ENCODE measurements around the gene C11orf54. TPM values are rescaled to one million over a fixed set of nuclear protein-coding genes. Genes with fewer than 3 reads are reported as not detected.

The C11orf54 gene
- polyA plus RNA-seq, 3 donors, result 8.3 to 23.6 (median 14.1) TPM

GRCh38 chr11:93736129-93736528, 5.3 kb upstream of the C11orf54 start:
- no peak overlapping the region for H3K4me2 ChIP-seq (replicated peaks; ENCODE audit: extremely low read depth, low read length, poor library complexity, severe bottlenecking)
- H4K20me1 ChIP-seq (ENCODE audit: insufficient read depth, low read length), result peaks cover 89% of the 10 kb centered on the region
- H3K79me2 ChIP-seq (ENCODE audit: insufficient read depth, low read length), result peaks cover 68% of the 10 kb centered on the region
- Mint-ChIP-seq H3K36me3 (peaks cover 74 to 78% of the 10 kb centered on the region in 2 donors), H3K27me3 (ENCODE audit: low read depth in 3 of 3) (no peaks in the 10 kb centered on the region), H3K27ac (peak overlapping the region in 1 of 7 donors; percentile 43), H3K4me1 (peaks cover 43% of the 10 kb centered on the region), H3K9me3 (peaks cover 0 to under 1% (median 0%) of the 10 kb centered on the region in 7 donors), H3K4me3 (no peak overlapping the region)
- peaks cover 83 to 84% of the 10 kb centered on the region in 2 donors for H3K36me3 ChIP-seq (replicated peaks in 1 of 2; ENCODE audit: control insufficient read depth in 1 of 2, insufficient read depth in 2 of 2, low read length in 2 of 2)
- H3K27me3 ChIP-seq (ENCODE audit: control insufficient read depth in 2 of 2, insufficient read depth in 2 of 2, low read length in 2 of 2), result no peaks in the 10 kb centered on the region
- H3K4me1 ChIP-seq (ENCODE audit: control insufficient read depth in 1 of 2, insufficient read depth in 2 of 2, low read length in 2 of 2), result peaks cover 24 to 30% of the 10 kb centered on the region in 2 donors
- DNase-seq, result no peak
- no peak overlapping the region for H2AFZ ChIP-seq (ENCODE audit: insufficient read depth, low read depth, low read length, poor library complexity, severe bottlenecking)
- no peaks in the 10 kb centered on the region for H3K9me3 ChIP-seq (replicated peaks in 1 of 2; ENCODE audit: control insufficient read depth in 1 of 2, insufficient read depth in 1 of 2, low read length in 2 of 2)
- TF ChIP-seq CTCF (IDR thresholded peaks at IDR 0.05), result no peak
- intact Hi-C loops (cut with micrococcal nuclease), result no loop called here
- no peak overlapping the region for H3K4me3 ChIP-seq (replicated peaks in 1 of 3; ENCODE audit: low read depth in 2 of 3, low read length in 3 of 3)
- H3K9ac ChIP-seq (ENCODE audit: insufficient read depth, low read length, poor library complexity, severe bottlenecking), result no peak overlapping the region
- H3K27ac ChIP-seq (ENCODE audit: low read depth in 1 of 2, low read length in 2 of 2), result peak overlapping the region in 1 of 2 donors; percentile 26

GRCh38 chr11:93737904-93738612, 3.4 kb upstream of the C11orf54 start:
- intact Hi-C loops (cut with micrococcal nuclease), result no loop called here
- no peak for DNase-seq

More at GRCh38 chr11:93737904-93738612, 3.4 kb upstream of the C11orf54 start:
- Histone ChIP-seq H3K9ac (ENCODE audit: insufficient read depth, low read length, poor library complexity, severe bottlenecking) (no peak overlapping the region), H3K79me2 (ENCODE audit: insufficient read depth, low read length) (peaks cover 85% of the 10 kb centered on the region), H2AFZ (ENCODE audit: insufficient read depth, low read depth, low read length, poor library complexity, severe bottlenecking) (no peak overlapping the region), H3K4me2 (replicated peaks; ENCODE audit: extremely low read depth, low read length, poor library complexity, severe bottlenecking) (no peak overlapping the region), H3K27ac (ENCODE audit: low read depth in 1 of 2, low read length in 2 of 2) (peak overlapping the region in 1 of 2 donors; percentile 29), H3K4me1 (ENCODE audit: control insufficient read depth in 1 of 2, insufficient read depth in 2 of 2, low read length in 2 of 2) (peaks cover 32 to 40% of the 10 kb centered on the region in 2 donors), H3K9me3 (replicated peaks in 1 of 2; ENCODE audit: control insufficient read depth in 1 of 2, insufficient read depth in 1 of 2, low read length in 2 of 2) (no peaks in the 10 kb centered on the region), H3K36me3 (replicated peaks in 1 of 2; ENCODE audit: control insufficient read depth in 1 of 2, insufficient read depth in 2 of 2, low read length in 2 of 2) (peaks cover 64 to 67% of the 10 kb centered on the region in 2 donors), H3K4me3 (replicated peaks in 1 of 3; ENCODE audit: low read depth in 2 of 3, low read length in 3 of 3) (no peak overlapping the region), H3K27me3 (ENCODE audit: control insufficient read depth in 2 of 2, insufficient read depth in 2 of 2, low read length in 2 of 2) (no peaks in the 10 kb centered on the region), H4K20me1 (ENCODE audit: insufficient read depth, low read length) (peaks cover 73% of the 10 kb centered on the region)
- H3K36me3 Mint-ChIP-seq, result peaks cover 60% of the 10 kb centered on the region in 2 donors
- peak overlapping the region in 3 of 7 donors; percentile 35 to 74 (median 41) for H3K27ac Mint-ChIP-seq
- peak overlapping the region in 1 of 2 donors; percentile 12 for H3K4me3 Mint-ChIP-seq
- peaks cover 0 to 3% (median 0%) of the 10 kb centered on the region in 7 donors for H3K9me3 Mint-ChIP-seq
- TF ChIP-seq CTCF (IDR thresholded peaks at IDR 0.05), result no peak
- H3K27me3 Mint-ChIP-seq (ENCODE audit: low read depth in 3 of 3), result no peaks in the 10 kb centered on the region
- WGBS (ENCODE audit: insufficient coverage), result no CpG with 5 or more reads among the region's 6 CpGs
- H3K4me1 Mint-ChIP-seq, result peaks cover 51% of the 10 kb centered on the region

Data from CD14-positive monocyte (primary cell).